ENCODE results near the gene KIF2B.
"Not testable (repeated sequence)": the region's sequence is repeated elsewhere in the genome, so short reads cannot be mapped to it uniquely, and the experiment has no call there.

Gene KIF2B

DNA sequence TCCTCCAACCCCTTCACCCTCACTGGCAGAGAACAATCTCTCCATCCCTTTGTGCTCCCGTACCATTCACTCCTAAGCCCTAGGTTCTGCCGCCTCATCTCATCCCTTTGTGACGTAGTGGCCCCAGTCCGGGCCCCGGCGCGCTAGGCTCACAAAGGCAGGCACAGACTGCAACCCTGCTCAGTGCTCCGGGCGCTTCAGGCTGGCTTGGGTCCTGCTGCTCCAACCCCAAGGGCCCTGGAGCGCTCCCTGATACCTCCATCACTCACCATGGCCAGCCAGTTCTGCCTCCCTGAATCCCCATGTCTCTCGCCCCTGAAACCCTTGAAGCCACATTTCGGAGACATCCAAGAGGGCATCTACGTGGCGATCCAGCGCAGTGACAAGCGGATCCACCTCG lies at the start of gene KIF2B:
Gene KIF2B, plus strand, starts transcription at position 164 of the 400 bp plus-strand sequence. Its CDS starts 107 bp downstream, at position 271.
- DNase-seq = no peak

GRCh38 chr17:53780320-53780719 lies 42.4 kb upstream of the KIF2B start:
- DNase-seq = no peak

DNA sequence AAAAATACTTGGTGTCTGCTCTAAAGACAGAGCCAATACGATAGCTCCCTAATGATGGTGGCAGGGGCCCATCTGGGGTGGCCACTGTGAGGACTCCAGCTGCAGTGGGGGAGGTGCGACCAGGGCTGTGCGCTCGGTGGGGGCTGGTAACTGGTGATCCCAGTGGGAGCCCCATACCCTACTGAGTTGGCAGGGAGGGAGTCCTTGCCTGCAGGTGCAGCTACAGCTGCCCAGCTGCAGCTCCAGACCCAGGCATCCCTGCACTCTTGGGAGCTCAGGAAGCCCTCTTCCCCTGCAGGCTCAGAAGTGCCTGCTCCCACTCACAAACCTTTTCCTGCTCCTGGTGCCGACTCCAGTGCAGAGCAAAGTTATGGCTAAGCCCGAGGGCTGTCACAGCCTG lies 31.2 kb upstream of the KIF2B start:
- DNase-seq = no peak

GRCh38 chr17:53792451-53792850 lies 30.3 kb upstream of the KIF2B start:
- DNase-seq = no peak

DNA sequence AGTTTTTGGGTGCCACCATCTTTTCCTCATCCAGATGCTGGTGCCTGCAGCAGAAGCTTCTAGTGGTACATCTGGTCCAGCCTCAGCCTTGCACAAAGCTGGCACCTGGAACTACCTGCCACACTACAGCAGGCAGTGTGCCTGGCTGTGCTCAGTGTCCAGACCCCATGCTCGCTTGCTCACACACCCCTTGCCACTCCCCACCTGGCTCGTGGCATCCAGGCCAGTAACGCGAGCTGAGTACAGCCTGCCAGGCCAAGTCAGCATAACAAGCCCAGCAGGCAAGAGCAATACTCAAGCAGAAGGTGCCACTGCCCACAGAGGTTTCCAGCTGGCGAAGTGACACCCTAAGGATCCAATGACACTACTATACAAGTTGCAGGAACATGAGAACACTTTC lies 29.7 kb upstream of the KIF2B start:
- DNase-seq = no peak

- DNase-seq = no peak
These were observed 27.9 kb upstream of the KIF2B start for GRCh38 chr17:53794875-53795274.

DNA sequence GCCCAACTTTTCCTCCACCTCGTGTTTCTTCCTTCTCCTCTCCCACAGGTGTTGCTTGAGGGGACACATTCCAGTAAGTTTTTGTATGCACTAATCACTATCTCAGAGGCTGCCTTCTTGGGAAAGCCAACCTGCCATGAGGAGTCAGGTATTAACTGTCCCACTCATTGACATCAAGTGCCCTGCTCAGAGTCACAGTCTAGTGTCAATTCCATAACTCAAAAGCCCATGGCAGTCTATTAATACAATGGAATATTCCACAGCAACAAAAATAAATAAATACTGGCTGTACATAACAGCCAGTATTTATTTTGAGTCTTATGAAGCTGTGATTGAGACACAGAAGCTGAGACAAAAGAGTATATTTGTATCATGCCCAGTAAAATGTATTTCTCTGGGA lies 26.1 kb upstream of the KIF2B start:
- DNase-seq = no peak

GRCh38 chr17:53797501-53797900 lies 25.2 kb upstream of the KIF2B start:
- no peak for DNase-seq

DNA sequence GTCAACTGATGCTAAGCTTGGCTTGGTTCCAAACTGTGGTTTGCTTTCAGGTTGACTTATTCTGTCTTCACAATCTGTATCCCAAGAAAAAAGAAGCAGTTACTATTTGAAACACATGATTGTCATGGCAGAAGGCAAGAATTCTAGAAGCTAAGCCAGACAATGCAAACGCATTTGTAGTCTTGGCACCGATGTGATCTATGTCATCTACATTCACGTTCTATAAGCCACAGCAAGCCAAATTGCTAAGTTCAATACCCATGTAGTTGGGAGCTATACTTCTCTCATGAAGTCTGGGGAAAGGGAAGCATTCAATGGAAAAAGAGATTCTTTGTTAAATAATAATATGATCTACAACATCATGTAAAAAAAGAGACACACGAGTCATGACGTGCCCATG lies 18.3 kb upstream of the KIF2B start:
- DNase-seq = no peak

DNA sequence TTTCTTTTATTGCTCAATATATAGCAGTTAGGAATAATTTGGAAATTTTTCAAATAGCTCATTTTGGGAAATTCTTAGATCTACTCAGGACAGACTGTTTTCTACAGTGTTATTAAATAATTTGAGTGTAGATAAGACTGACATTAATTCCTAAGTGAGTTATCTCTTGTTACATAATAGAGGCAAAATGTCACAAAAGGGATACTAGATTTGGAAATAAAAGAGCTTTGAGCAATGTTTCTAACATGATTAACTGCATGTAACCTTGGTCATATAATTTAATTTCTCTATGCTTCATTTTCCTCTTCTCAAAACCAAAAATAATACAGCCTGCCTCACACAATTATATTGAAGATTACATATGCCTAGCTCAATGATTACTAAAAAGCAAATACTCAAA lies 16.3 kb upstream of the KIF2B start:
- DNase-seq = no peak

DNA sequence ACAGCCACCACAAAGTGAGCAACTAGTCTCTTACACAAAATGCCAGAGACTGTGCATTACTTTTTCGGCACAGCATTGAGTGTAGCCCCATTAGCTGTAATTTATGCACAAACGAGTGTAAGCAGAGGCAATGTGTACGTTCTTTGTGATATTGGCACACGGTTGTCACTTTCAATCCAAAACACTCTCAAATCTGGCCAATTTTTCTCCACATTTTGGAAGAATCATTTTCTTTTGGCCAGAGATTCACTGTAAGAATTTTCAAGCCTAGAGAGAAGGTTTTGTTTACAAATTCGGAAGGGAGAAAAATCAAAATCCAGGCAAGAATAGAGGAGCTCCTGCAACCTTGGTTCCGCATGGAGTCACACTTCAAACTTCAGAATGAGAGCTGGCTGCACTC lies 15.4 kb upstream of the KIF2B start:
- no peak for DNase-seq

DNA sequence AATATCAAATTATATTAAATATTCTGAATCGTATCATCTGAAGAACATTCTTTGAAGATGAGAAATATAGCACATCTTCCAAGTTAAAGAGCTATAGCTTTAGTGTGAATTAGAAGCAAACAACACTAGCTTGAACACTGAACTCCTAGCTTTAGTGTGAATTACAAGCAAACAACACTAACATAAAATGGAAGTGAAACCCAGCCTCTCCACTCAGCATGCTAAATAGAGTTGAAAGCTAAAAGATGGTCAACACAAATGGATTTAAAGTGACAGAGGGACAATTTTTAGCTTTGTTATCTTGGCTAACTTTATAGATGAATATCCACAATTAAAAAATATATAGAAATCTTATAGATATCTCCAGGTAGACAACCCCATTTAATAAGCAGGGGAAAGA lies 4.5 kb upstream of the KIF2B start:
- peak; percentile 11 for DNase-seq

DNA sequence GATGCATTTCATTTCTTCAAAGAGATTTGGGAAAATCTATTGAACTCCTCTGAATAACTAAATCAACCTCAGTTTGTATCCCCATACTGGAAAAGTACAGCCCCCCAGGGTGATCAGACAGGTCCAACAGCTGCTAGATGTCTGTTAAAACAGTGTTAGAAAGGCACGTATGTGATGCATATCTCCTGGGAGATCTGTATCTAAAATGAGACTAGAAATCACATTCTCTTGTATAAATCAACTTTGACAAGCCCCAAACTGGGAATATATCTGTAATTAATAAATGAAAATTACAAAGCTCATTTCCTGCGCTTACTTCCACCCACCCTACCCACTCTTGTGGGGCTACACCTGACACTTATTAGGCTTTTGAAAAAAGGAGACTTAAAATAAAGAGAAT lies 3.8 kb upstream of the KIF2B start:
- DNase-seq = no peak

- no peak for DNase-seq
These were observed 2.8 kb upstream of the KIF2B start for GRCh38 chr17:53819956-53820355.

DNA sequence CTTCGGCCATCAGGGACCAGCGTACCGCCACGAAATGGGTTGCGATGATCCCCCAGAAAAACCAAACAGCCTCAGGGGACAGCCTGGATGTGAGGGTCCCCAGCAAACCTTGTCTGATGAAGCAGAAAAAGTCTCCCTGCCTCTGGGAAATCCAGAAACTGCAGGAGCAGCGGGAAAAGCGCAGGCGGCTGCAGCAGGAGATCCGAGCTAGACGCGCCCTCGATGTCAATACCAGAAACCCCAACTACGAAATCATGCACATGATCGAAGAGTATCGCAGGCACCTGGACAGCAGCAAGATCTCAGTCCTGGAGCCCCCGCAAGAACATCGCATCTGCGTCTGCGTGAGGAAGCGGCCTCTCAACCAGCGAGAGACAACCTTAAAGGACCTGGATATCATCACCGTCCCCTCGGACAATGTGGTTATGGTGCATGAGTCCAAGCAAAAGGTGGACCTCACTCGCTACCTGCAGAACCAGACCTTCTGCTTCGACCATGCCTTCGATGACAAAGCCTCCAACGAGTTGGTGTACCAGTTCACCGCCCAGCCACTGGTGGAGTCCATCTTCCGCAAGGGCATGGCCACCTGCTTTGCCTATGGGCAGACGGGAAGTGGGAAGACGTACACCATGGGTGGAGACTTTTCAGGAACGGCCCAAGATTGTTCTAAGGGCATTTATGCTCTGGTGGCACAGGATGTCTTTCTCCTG lies 769 bp downstream of the KIF2B start:
- DNase-seq = no peak

DNA sequence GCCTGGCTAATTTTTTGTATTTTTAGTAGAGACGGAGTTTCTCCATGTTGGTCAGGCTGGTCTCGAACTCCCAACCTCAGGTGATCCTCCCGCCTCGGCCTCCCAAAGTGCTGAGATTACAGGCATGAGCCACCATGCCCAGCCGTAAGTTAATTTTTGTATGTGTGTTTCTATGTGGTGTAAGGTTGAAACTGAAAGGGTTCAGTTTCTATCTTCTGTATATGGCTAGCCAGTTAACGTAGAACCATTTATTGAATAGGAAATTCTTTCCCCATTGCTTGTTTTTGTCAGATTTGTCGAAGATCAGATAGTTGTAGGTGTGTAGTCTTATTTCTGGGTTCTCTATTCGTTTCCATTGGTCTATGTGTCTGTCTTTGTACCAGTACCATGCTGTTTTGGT lies 12.0 kb downstream of the KIF2B start:
- not testable (repeated sequence) for DNase-seq

GRCh38 chr17:53837131-53837530 lies 14.4 kb downstream of the KIF2B start:
- DNase-seq = no peak

DNA sequence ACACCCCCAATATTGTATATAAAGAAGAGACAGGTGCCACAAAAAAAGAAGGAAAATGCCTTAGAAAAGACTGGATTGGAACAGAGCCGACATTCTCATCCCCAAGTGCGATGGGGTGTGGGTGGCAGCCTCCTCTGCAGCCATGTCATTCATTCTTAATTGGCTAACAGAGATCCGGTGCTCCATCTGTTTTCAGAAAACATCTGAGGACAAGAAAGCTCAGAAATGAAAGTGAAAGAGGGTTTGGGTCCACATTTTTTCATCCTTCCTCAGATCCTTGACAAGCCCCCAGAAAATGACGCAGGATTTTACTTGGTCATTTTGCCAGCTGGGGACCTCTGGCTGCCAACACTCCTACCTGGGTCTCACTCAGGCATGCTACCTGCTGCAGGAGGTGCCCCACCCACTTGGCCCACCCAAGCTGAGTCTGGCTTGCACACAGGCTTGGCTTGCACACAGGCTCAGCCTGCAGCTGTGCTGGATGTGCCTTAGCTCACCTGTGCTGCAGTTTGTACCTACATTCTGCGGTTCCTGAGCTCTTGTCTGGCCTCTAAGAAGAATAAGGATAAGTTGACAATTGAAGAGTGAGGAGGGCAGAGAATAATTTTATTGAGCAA lies 21.9 kb downstream of the KIF2B start:
- DNase-seq = peak; percentile 22

- not testable (repeated sequence) for DNase-seq
These were observed 48.4 kb downstream of the KIF2B start for GRCh38 chr17:53871128-53871527.
